Measurements from ENCODE around the gene S100A5. TPM values are rescaled to one million over a fixed set of nuclear protein-coding genes. Genes with fewer than 3 reads are reported as not detected.

The S100A5 gene
- total RNA-seq (2013; cell fraction: nucleolus; rRNA removed): not detected in 2 replicates
- not detected in 2 replicates for total RNA-seq (2014; rRNA removed)
- 0.63 TPM in 1 of 2 replicates, not detected in the other for total RNA-seq (2014; rRNA removed; fragmentation: Illumina TruSeq; extraction: Trizol)
- 0.45 and 0.49 TPM in 2 replicates for total RNA-seq (2021)
- not detected for polyA plus RNA-seq (2011; ENCODE audit: low read depth)
- polyA plus RNA-seq (2011; rRNA removed): not detected in 2 replicates
- polyA plus RNA-seq (2011; cell fraction: cytosol; rRNA removed): 0.22 TPM in 1 of 2 replicates, not detected in the other
- not detected in 2 replicates for polyA plus RNA-seq (2011; cell fraction: nucleus; rRNA removed)
- polyA plus RNA-seq (2012): 0.83 TPM in 1 of 2 replicates, not detected in the other
- polyA plus RNA-seq (2014; fragmentation: Illumina TruSeq; extraction: Trizol): not detected in 2 replicates
- polyA plus RNA-seq (2014; fragmentation: Nextera tagmentation; extraction: Ambion mirVana): under 1 TPM; 0.47 to 0.75 TPM
- polyA plus RNA-seq (2014; rRNA removed): 0.28 TPM in 1 of 2 replicates, not detected in the other
- not detected for polyA plus RNA-seq (2016; fragmentation: Nextera tagmentation; extraction: Ambion mirVana)
- not detected in 2 replicates for polyA minus RNA-seq (2011; rRNA and poly(A)+ RNA removed)
- not detected in 2 replicates for polyA minus RNA-seq (2011; cell fraction: cytosol; rRNA and poly(A)+ RNA removed)
- polyA minus RNA-seq (2011; cell fraction: nucleus; rRNA and poly(A)+ RNA removed): not detected in 2 replicates
- percentile 12 among the genes with signal in this experiment for Bru-seq, nascent RNA
- percentile 17 among the genes with signal in this experiment for BruChase-seq, experiment 1, labeled RNA remaining after a 6-hour chase
- BruChase-seq, experiment 2, labeled RNA remaining after a 2-hour chase: percentile 10 among the genes with signal in this experiment
- long read RNA-seq, experiment 1: 0 reads
- long read RNA-seq, experiment 2: 0 reads

GRCh38 chr1:153540394-153541361, at the start of gene S100A5:
S100A5 (minus strand) TSS chr1:153540934; CDS start chr1:153540191, 743 bp downstream.
- ATAC-seq (no peak), FAIRE-seq (peak; percentile 31), DNase-seq (ENCODE audit: low read depth, low spot score) (no peak)
- ChIA-PET CTCF (interaction anchor here (0.6 to 1.6 kb wide), 8 partner anchors 8 to 86 kb away, joined by 3 to 9 read pairs (median 4); partner anchors contain the start of genes S100A13 and S100A2), POLR2A (interaction anchor here (0.6 to 0.8 kb wide), 3 partner anchors 11 to 120 kb away, joined by 3 read pairs; no protein-coding TSS in a partner anchor), SMC1A (ENCODE audit: uncharacterized antibody, unreplicated experiment) (interaction anchor here (0.6 to 2.3 kb wide), 5 partner anchors 9 to 26 kb away, joined by 3 to 8 read pairs (median 3); no protein-coding TSS in a partner anchor), RAD21 (ENCODE audit: unreplicated experiment) (interaction anchor here (0.9 to 1.4 kb wide), 3 partner anchors 12 to 27 kb away, joined by 3 to 5 read pairs (median 3); no protein-coding TSS in a partner anchor)
- peak within 1 kb of the TSS; percentile 69 for H2AFZ ChIP-seq (ENCODE audit: control insufficient read depth, low read depth, low read length)
- H3K4me3 ChIP-seq: no peak within 1 kb of the TSS
- no peaks in the 10 kb centered on the region for H3K36me3 ChIP-seq (ENCODE audit: control insufficient read depth in 2 of 2, insufficient read depth in 2 of 2, low read length in 1 of 2)
- no peak within 1 kb of the TSS for H3K9ac ChIP-seq (ENCODE audit: control insufficient read depth, insufficient read depth, low read length)
- no peaks in the 10 kb centered on the region for H3K27me3 ChIP-seq (replicated peaks in 1 of 2; ENCODE audit: control insufficient read depth in 2 of 2, insufficient read depth in 2 of 2, low read length in 1 of 2)
- no peak within 1 kb of the TSS for H3K27ac ChIP-seq (ENCODE audit: control insufficient read depth, insufficient read depth)
- WGBS (ENCODE audit: insufficient coverage, insufficient replicate concordance, low lambda C conversion rate, missing lambda C conversion rate): 50% methylated on average over 11 of the region's 11 CpGs
- no peaks in the 10 kb centered on the region for H3K9me3 ChIP-seq (replicated peaks; ENCODE audit: control insufficient read depth, insufficient read depth, low read length)
- no TSS peak for BruUV-seq (replicated peaks)
- peaks cover 30% of the 10 kb centered on the region for H3K4me1 ChIP-seq (ENCODE audit: control insufficient read depth, insufficient read depth, low read length)
- in situ Hi-C loops (cut with MboI): no loop called here
- intact Hi-C loops (cut with micrococcal nuclease; ENCODE audit: unreplicated experiment): no loop called here
- H4K20me1 ChIP-seq (ENCODE audit: control insufficient read depth, insufficient read depth): no peaks in the 10 kb centered on the region
- no peak within 1 kb of the TSS for H3K4me2 ChIP-seq (ENCODE audit: control insufficient read depth, insufficient read depth)
- no peaks in the 10 kb centered on the region for H3K79me2 ChIP-seq (ENCODE audit: control insufficient read depth, insufficient read depth, low read length)
- TF ChIP-seq CUX1 (IDR thresholded peaks at IDR 0.05; ENCODE audit: insufficient replicate concordance, low read depth, low read length) (no peak), FOXK2 (IDR thresholded peaks at IDR 0.05) (no peak), BACH1 (IDR thresholded peaks at IDR 0.05; ENCODE audit: borderline replicate concordance) (no peak), MTA3 (IDR thresholded peaks at IDR 0.05; ENCODE audit: borderline replicate concordance, low read length) (no peak), NR2C1 (IDR thresholded peaks at IDR 0.05) (no peak), GABPA (IDR thresholded peaks at IDR 0.05; ENCODE audit: low read depth) (no peak), SREBF1 (IDR thresholded peaks at IDR 0.05; ENCODE audit: low read length) (no peak), YBX1 (IDR thresholded peaks at IDR 0.05) (no peak), MYC (IDR thresholded peaks at IDR 0.05; ENCODE audit: insufficient read depth, insufficient read length, insufficient replicate concordance, low read length, severe bottlenecking) (no peak), LARP7 (IDR thresholded peaks at IDR 0.05) (no peak), MEF2B (IDR thresholded peaks at IDR 0.05; ENCODE audit: partially characterized antibody, poor library complexity, severe bottlenecking) (no peak), SPI1 (IDR thresholded peaks at IDR 0.05; ENCODE audit: borderline replicate concordance, insufficient read depth, low read depth, low read length) (peak; percentile 73), RUNX3 (IDR thresholded peaks at IDR 0.05; ENCODE audit: low read length) (peak; percentile 59), IKZF1 (conservative IDR thresholded peaks at IDR 0.05) (peak; percentile 52), CREM (IDR thresholded peaks at IDR 0.05; ENCODE audit: low read depth) (no peak)

Data from GM12878 (cell line).